CD4-positive, alpha-beta T cell treated with Interleukin-6 for 4 hours (primary cell): ENCODE measurements around the gene GRB10.
"Not testable (repeated sequence)": the region's sequence is repeated elsewhere in the genome, so short reads cannot be mapped to it uniquely, and the experiment has no call there.

Experiments
- DNase-seq: peaks from one replicate; pipeline ENCODE4 v3.0.0-alpha.2; 2020; ENCODE audit warnings: mixed read lengths

Gene GRB10

DNA sequence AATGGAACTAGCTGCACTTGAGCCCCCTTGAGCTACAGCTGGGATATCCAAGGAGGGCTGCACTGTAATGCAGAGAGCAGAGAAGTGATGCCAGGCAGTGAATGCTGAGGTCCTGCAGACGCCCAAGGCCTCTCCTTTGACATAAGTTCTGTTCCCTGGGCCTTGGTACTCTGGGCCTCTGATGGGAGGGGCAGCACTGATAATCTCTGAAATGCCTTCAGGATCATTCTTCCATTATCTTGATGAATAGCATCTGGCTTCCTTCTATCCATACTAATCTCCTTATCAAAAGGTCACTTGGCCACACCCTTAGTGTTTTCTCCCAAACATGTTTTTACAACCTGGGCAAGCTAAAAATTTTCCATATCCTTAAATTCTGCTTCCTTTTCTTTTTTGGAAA, 6.9 kb downstream of the GRB10 start:
- no peak for DNase-seq

DNA sequence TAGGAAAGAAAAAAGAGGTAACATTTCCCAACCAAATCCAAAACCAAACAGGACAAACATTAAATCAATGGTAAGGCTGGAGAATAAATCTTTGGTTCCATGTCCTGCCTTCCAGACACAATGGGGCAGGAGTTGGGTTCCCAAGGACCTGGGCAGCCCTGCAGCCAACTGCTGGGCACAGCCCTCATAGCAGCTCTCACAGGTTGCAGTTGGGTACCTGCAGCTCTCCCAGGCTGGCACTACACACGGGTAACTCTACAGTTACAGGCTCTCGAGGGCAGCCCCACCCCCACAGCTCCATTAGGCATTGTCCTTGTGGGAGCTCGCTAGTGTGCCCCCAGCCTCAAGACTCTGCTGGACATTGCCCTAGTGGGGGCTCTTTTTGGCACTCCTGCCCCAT, 7.5 kb downstream of the GRB10 start:
- no peak for DNase-seq

DNA sequence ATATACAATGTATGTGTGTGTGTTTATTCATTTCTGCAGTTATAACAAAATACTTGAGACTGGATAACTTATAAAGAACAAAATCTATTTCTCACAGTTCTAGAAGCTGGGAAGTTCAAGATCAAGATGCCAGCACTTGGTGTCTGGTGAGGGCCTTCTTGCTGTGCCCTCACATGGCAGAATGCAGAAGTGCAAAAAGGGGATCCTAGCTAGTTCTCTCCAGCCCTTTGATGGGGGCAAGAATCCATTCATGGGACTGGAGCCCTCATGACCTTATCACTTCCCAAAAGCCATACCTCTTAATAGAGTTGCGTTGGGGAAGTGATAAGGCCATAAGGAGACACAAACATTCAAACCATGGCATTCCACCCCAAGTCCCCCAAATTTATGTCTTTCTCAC, 8.4 kb downstream of the GRB10 start:
- no peak for DNase-seq

DNA sequence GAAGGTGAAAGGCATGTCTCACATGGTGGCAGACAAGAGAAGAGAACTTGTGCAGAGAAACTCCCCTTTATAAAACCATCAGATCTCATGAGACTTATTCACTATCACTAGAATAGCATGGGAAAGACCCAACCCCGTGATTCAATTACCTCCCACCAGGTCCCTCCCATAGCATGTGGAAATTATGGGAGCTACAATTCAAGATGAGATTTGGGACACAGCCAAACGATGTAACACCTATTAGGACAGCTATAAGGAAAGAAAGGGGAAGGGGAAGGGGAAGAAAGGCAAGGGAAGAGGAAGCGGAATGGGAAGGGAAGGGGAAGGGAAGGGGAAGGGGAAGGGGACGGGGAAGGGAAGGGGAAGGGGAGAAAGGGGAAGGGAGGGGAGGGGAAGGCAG, 9.6 kb downstream of the GRB10 start:
- DNase-seq: not testable (repeated sequence)

DNA sequence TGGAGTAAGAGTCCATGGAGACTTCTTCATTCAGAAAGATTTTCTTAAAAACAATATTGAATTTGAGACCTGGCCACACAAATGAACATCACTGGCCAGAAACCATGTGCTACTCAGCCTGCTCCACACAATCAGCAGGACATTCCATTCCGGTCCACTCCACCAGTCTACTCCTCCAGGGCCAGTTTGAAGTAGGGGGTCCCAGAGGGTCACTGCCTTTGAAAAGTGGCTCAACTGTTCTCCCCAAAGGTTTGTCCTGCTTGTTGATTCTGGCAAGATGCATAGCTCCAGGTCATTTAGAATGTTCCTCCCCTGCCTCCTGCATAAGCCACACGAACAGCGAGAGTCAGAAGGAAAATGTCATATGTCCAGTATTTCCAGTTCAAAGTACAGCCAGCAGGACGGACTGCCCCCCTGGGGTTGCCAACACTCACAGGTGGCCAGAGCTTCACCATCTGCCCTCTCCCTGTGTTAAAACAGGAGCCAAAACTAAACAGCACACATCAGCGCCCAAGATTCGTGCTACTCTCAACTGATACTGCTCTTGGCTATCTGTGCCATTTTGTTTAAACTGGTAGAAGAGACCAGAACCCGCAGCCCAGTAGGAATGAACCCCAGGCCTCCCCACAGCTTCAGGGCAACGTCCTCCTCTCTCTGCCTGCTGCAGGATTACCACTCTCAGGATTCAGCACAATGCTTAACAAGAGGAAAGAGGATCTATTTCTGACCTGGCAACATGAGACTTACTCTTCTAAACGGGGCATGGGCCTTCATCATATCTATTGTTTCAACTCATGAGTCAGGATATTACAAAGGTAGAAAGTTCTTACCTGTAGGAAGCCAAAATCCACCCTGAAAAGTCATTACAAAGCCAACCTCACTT, 11.3 kb downstream of the GRB10 start:
- DNase-seq: no peak

DNA sequence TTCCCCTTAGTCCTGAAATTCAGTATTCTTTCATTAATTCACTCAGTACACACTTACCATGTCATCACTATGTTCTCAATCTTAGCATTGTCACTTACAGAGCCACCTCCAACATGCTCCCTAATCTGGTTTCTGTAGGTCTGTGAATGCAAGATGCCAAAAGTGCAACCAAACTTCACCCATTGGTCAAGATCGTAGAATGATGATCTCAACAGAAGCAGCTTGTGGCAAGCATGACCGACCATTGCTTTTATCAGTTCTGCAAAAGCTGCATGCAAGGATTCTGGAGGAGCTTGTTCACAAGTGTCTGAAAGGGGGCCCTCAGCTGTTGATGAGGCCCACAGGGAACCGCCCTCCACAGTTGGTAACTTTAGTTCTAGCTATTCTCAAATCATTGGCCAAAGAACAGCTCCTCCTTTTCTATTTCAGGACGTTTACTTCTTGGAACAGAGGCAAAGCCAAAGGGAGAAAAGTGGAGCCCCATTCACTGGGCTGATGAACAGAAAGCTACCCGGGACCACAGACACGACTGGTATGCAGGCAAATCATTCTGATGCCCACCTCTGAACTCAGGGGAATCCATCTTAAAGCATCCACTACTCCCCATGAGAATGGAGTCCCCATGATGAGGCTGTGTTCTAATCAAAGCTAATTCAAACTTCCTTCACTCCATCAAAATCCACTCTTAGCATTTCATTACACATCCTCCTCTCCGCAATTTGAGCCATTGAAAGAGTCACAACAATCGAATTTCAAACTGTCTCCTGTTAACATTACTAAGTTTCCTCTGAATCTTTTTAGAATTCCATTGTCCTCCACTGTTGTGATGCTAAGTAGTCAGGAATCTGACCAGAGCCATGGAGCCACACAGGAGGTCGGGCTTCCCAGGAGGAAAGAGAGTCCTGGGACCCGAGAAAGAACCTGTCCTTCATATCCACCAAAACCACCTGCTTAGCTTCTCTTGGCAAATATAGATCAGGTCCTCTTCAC, 13.9 kb downstream of the GRB10 start:
- no peak for DNase-seq

DNA sequence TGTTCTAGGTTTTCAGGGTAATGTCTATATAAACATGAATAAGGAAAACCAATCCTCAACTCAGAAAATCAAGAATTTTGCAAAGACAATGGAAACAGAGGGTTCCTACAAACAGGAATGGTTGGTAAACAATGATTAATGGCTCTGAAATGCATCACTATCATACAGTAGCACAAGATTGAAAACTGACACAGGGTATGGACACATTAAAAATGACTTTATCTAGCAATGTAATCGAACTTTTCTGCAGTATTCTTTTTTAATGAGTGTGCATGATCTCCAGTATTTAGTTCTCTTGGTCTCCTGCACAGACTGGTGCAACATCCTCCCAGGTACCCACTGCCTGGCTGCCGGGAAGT, 15.9 kb downstream of the GRB10 start:
- no peak for DNase-seq

DNA sequence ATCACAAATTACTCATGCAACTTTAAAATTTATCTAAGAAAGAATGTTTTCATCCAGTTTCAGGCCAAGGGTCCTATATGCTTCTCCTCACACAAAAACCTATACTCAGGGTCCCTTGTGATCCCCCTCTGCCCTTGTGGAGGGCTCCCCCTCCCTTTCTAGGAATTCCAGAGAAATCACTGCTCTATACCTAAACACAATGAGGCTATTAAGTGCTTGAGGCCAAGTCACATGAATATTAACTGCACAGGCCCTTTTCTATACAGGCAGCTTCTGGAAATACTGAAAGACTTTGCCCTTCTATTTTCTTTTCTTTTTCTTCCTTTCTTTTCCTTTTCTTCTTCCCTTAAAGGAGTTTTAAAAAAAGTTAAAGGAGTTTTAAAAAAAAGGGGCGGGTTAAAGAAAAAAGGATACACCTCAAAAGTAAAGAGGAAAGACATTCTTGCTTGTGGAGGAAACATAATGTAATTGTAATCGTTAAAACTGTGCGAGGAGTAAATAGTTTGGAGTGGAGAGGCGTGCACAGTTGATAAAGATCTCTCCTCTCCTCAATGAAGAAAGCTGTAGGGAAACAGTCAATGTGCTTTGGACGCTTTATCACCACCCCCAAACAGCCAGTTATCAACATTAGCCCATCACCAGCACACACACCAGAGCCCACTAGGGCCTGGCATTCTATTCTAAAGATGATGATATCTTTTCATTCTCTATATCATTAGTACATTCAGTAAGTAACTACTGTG, 16.4 kb downstream of the GRB10 start:
- DNase-seq: no peak

DNA sequence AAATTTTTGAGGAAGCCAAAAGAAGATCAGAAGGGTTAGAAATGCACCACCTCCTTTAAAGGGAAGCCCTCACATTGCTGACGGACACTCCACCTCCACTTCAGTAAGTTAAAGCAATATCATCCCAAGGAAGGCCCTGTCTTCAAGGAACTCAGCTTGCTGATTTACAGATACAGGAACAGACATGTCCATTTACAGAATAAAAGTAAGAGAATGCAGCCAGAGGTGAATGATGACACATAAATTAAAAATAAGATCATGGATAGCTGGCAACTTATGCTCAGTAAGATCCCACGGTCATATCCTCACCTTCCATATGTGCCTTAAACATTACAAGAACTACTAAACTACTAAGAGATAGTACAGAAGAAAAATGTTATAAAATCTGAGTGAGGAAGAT, 20.4 kb downstream of the GRB10 start:
- DNase-seq: no peak

DNA sequence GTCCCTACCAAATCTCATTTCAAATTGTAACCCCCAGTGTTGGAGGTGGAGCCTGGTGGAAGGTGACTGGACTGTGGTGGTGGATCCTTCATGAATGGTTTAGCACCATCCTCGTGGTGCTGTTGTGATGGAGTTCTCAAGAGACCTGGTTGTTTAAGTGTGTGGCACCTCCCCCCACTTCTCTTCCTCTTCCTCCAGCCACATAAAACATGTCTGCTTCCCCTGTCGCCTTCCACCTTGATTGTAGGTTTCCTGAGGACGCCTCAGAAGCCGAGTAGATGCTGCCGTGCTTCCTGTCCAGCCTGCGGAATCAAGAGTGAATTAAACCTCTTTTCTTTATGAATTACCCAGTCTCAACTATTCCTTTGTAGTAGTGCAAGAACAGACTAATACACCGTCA, 21.0 kb downstream of the GRB10 start:
- peak; percentile 24 for DNase-seq

DNA sequence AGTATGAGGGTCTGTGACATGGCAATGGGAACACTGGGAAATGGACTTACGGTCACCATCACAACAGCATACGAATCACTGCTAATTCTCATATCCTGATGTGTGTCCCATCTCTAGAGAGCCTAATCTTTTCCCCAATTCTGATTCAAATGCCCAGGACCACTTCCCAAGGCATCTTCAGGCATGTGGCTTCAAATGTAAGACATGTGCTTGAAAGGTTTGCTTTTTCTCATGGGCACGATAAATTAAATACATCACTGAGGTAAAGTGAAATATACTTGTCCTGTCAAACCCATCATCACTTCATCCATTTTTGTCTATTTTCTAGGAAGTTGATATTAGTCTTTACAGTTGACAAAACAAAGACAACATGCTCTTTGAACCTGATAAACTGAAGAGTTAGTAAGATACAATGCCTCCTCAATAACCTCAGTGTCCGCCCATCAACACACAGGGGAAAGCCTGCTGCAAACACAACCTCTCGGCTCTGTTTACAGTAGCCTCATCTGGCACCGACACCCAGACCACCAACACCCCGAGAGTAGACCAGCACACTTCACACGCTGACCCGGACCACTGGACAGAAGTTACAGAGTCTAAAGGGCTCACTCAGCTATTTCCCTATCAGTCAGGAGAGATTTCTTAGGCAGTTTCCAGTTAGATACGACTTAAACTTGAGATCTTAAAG, 24.8 kb downstream of the GRB10 start:
- no peak for DNase-seq

DNA sequence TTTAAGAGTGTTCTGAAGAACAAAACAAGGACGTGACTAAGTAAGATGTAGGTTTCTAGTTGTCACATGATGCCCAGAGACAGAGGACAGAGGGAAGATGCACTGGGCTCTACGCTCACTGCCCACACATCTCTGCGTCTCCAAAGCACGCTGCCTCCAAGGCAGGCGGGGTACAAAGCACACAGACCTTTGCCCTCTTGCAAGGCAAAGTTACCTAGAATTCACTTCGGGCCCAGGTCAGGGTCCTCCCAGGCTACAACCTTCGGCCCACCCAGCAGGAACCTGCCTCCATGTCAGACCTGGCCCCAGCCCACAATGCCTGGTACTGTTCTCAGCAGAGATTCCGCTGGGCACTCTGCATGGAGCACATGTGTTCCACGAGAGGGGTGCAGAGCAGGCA, 26.5 kb downstream of the GRB10 start:
- no peak for DNase-seq

DNA sequence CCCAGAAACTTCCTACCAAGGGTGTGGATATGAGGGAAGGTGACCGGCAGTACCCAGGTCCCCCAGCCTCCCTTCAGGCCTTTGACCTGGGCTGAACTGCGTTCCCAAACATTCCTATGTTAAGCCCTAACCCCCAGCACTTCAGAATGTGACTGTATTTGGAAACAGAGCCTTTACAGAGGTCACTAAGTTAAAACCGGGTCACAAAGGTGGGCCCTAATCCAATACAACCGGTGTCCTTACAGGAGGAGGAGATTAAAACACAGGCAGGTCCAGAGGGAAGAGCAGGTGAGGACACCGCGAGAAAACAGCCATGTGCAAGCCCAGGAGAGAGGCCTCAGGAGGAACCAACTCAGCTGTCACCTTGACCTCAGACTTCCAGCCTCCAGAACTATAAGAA, 28.0 kb downstream of the GRB10 start:
- no peak for DNase-seq

DNA sequence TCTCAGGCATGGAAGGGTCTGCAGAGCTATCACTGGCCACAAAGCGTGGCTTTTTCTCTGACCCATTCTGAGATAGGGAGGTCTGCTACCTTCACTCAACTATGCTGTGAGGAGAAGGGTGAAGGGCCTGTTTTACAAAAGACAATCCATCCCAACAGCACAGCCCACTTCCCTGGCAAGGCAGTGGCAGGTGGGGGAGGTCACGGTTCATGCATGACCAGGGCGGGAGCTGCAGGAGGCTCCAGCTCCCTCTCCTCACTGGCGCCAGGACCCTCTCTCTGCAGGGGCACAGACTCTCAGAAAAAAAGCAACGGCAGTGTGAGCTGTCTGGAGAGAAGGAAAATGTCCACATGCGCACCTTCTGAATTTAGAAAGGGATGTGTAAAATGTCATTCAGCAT, 28.5 kb downstream of the GRB10 start:
- no peak for DNase-seq

DNA sequence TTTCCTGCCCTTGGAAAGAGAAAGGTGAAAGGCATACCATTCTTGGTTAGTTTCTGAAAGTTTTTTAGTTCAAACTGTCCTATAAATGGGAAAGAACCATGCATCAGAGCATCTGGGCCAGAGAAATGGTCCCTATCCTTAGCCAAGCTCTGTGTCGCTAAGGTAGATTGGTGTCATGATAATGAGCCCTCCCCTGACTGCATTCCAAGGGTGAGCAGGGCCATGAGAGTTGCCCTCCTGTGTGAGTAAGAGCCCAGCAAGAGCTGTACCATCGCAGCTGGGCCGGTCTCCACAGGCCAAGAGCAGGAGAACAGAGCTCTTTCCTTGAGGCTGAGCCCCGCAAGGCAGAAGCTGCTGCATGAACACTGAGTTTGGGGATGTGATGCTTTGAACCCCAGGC, 30.3 kb downstream of the GRB10 start:
- no peak for DNase-seq

DNA sequence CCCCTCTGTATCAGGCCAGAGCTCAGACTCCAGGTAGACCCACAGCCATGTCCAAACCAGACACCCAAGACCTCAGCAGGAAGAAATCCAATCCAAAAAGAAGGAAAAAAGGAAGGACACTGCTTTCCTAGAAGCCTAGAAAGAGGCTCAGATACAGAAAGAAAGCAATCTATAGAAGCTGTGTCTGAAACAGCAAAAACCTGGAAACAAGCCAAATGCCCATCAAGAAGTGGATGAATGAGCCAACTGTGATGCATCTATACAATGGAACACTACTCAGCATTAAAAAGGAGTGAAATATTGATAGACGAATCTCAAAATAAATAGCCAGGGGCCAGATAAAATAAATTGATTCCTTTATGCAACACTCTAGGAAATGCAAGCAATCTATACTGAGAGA, 31.6 kb downstream of the GRB10 start:
- DNase-seq: no peak

DNA sequence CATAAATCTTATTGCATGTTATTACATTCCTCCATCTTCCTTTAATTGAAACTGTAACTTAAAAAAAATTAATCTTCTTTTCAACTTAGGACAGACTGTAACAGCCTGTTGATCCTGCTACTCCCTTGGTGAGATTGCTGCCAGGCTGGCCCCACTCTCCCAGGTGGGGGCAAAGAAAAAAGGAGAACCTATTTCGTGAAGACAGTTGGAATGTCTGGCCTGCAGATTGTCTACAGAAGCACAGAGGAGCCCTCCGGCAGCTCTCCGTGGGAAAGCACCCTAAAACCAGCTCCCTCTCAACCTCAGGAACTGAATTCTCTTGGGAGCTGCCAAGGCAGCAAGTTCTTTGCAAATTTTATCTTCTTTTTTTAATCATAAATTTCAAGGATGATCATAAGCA, 32.8 kb downstream of the GRB10 start:
- no peak for DNase-seq

DNA sequence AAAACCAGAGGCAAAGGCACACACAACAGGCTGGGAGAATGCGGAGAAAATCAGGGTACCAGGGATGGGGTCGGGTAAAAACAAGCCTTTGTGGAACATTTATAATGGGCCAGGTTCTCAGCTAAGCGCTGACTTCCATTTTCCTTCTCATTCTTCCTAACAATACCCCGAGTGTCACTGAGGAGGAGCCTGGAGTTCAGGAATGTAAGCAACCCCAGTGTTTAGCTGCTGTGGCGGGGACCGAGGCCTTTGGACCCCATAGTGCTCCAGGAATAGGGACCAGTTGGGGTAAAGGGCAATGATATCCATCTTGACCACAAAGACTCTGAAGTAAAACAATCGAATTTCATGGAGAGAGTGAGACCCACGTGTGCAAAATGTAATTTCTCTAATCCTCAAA, 34.2 kb downstream of the GRB10 start:
- DNase-seq: no peak

DNA sequence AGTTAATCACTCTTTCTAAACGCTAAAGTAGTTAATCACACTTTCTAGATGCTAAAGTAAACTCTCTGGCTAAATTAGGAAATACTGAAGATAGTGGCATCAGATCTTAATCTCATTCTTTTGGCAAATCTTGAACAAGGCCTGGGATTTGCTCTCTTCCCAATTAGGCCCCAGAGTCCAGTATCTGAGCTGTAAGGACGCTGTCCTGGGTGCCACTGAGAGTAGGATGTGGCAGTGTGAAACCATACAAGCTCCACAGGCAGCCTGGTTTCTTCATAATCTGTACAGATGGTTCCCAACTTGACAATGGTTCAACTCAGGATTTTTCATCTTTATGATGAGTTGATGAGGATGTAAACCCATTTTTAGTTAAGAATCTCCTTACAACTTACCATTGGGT, 36.9 kb downstream of the GRB10 start:
- DNase-seq: no peak

DNA sequence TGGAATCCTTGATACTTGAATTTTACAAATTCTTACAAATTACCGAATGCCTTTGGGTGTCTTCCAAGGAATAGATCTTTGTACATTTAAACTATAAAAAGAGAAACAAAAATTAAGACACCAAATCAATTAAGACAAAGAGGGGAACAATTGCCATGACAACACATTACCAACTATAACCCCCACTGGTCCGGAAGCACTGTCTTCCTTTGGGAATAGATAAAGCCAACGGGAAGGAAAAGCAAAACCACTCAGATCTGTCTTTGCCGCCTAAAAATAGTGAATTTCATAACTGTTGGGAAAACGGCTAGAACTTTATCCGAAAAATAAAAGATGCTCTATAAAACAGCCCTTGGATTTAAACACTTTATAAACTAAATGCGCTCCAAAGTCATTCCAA, 37.4 kb downstream of the GRB10 start:
- no peak for DNase-seq

DNA sequence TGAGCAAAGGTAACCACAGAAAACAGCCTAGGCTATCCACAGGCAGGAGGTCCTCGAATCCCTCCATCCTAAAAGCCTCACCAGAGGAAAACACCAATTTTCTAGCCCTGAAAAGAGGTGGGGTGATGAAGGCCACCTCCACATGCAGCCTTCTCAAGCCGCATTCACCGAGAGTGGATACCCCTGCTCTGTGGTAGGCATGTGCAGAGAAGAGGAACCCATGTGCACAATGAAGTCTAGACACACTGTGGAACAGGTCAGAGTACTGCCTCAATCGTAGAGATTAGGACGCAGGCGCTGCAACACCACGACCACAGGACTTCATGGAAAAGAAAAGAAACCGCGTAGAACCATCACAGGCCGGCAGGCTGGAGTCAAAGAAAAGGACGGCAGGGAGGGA, 38.8 kb downstream of the GRB10 start:
- no peak for DNase-seq

DNA sequence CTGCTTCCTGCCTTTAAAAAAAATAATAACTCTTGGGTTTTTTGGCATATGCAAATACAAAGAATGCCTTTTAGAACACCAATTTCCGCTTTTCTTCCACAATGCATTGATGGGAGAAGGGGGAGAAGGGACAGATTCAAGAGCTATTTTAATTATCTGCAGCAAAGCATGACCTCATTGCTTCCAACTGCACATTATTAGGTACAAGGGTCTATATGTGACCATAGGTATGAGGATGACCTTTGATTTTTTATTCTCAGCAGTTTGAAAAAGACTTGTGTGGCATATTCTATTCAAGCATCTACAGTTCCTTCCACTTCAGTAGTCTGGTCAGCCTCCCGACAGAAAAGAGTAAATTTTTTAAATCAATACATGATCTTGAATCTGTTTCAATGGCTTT, 39.7 kb downstream of the GRB10 start:
- no peak for DNase-seq

DNA sequence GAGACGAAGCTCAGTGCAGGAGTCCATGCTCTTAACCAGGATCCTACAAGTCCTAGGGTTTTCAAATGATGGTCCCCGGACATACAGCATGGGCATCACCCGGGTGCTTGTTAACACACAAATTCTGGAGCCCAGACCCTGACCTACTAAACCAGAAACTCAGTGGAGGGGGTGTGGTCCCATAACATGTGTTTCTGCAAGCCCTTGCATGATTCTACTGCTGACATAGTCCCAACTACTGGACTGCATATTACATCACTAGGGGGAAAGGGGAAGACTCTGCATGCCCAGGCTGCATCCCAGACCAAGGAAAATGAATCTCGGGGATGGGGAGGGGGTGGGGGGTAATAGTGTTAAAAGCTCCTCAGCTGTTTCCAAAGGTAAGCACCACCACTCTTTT, 40.3 kb downstream of the GRB10 start:
- no peak for DNase-seq
